Uterus (tissue), 4 donors: ENCODE data around the gene PCDHA13. TPM values are rescaled to one million over a fixed set of nuclear protein-coding genes. Genes with fewer than 3 reads are reported as not detected.
A peak's percentile ranks its signal among the peaks of the same experiment; 100 is the strongest.
"Not testable (repeated sequence)": the region's sequence is repeated elsewhere in the genome, so short reads cannot be mapped to it uniquely, and the experiment has no call there.

Source experiments
- DNase-seq, 2 donors: peaks; one replicate each; pipeline ENCODE4 v3.0.0-alpha.2; 2019 to 2020
- H3K27ac ChIP-seq, 2 donors: fragments of 200-600 bp; sonication (generic); 1 replicate in 1 of 2; 2 replicates in 1 of 2; pipeline ENCODE4 v1.5.1; 2016 to 2018
- H3K27me3 ChIP-seq, 2 donors: fragments of 200-600 bp; sonication (generic); one replicate each; pipeline ENCODE4 v1.5.1; 2018 to 2019; ENCODE audit warnings: control low read depth in 1 of 2
- H3K36me3 ChIP-seq, 2 donors: fragments of 200-600 bp; sonication (generic); one replicate each; pipeline ENCODE4 v1.5.1; 2019; ENCODE audit warnings: control low read depth in 1 of 2
- H3K4me1 ChIP-seq, 2 donors: fragments of 200-600 bp; sonication (generic); one replicate each; pipeline ENCODE4 v1.5.1; 2018 to 2019; ENCODE audit warnings: control low read depth in 1 of 2
- H3K4me3 ChIP-seq, 2 donors: fragments of 200-600 bp; sonication (generic); 1 replicate in 1 of 2; 2 replicates in 1 of 2; pipeline ENCODE4 v1.5.1; 2018 to 2019; ENCODE audit warnings: mild to moderate bottlenecking in 1 of 2
- H3K9me3 ChIP-seq, 2 donors: fragments of 200-600 bp; sonication (generic); one replicate each; pipeline ENCODE4 v1.5.1; 2019; ENCODE audit warnings: control low read depth in 1 of 2
- POLR2A ChIP-seq, 2 donors: fragments of 450-650 bp; IDR thresholded peaks; one replicate each; pipeline ENCODE4 v1.6.1; 2016; ENCODE audit warnings: antibody characterized with exemption in 2 of 2, mild to moderate bottlenecking in 1 of 2, moderate library complexity in 1 of 2
- intact Hi-C: fragments of 100-400 bp; cut with DNase I; formaldehyde crosslinking; loops from one replicate; pipeline ENCODE4 v1.15.1; 2023; ENCODE audit warnings: low total_unique reads
- total RNA-seq, 4 donors: library from RNA; depleted of rRNA in 3 of 4; stranded (reverse); fragments of >200 nt in 3 of 4; gene quantifications; one replicate each; pipeline versions ENCODE4 v1.1.0 to v1.2.4, GENCODE V29; 2014 to 2023
- TF ChIP-seq, protein P1 (sequence below), 4 experiments: fragments of 200-600 bp in 2 of 4; fragments of 450-650 bp in 2 of 4; sonication (generic) in 2 of 4; IDR thresholded peaks; one replicate each; pipeline ENCODE4 v1.5.1; 2016 to 2019; ENCODE audit warnings: antibody characterized with exemption in 4 of 4, mild to moderate bottlenecking in 2 of 4, moderate library complexity in 1 of 4
- donor health status: DM: yes; HTN: yes; CAD: no.

Gene PCDHA13, protein sequence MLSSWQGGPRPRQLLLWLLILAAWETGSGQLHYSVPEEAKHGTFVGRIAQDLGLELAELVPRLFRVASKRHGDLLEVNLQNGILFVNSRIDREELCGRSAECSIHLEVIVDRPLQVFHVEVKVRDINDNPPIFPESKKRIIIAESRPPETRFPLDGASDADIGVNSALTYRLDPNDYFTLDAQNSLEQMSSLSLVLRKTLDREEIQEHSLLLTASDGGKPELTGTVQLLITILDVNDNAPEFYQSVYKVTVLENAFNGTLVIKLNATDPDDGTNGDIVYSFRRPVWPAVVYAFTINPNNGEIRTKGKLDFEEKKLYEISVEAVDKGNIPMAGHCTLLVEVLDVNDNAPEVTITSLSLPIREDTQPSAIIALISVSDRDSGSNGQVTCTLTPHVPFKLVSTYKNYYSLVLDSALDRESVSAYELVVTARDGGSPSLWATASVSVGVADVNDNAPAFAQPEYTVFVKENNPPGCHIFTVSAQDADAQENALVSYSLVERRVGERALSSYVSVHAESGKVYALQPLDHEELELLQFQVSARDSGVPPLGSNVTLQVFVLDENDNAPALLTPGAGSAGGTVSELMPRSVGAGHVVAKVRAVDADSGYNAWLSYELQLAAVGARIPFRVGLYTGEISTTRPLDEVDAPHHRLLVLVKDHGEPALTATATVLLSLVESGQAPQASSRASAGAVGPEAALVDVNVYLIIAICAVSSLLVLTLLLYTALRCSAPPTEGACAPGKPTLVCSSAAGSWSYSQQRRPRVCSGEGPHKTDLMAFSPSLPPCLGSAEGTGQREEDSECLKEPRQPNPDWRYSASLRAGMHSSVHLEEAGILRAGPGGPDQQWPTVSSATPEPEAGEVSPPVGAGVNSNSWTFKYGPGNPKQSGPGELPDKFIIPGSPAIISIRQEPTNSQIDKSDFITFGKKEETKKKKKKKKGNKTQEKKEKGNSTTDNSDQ
- total RNA-seq, result 1 to 10 TPM in 2 of 4 donors, under 1 TPM in 1, not detected in 1; 0.70 to 2.8 (median 2.1) TPM

DNA sequence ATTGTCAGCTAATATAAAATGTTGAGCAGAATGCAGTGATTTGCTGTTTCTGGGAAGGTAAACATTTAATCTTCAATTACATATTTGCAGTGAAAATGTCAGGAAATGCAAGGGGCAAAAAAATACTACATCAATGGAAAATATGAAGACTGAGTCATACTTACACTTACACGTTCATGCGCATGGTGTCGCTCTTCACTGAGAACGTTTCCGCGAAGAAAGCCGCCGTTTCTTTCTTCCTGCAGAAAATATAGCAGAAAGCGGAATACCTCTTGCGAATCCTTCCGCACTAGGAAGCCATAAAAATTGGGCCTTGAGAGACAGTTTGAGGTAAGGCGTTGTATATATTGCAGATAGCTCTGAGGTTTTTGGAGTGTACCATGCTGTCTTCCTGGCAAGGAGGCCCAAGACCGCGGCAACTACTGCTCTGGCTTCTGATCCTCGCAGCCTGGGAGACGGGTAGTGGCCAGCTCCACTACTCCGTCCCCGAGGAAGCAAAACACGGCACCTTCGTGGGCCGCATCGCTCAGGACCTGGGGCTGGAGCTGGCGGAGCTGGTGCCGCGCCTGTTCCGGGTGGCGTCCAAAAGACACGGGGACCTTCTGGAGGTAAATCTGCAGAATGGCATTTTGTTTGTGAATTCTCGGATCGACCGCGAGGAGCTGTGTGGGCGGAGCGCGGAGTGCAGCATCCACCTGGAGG lies at the start of gene PCDHA13:
Gene PCDHA13 (plus strand): TSS at position 236 of the 702 bp plus-strand sequence. CDS start 145 bp downstream, at position 381.
- intact Hi-C loops, result no loop called here
- no peaks in the 10 kb centered on the region for H3K36me3 ChIP-seq
- peak in 1 of 2 donors; percentile 12 for DNase-seq
- H3K27me3 ChIP-seq, result no peaks in the 10 kb centered on the region
- peaks cover 0 to 15% of the 10 kb centered on the region in 2 donors for H3K9me3 ChIP-seq
- no peak for TF ChIP-seq POLR2A (IDR thresholded peaks at IDR 0.05)
- TF ChIP-seq, protein P1, sequence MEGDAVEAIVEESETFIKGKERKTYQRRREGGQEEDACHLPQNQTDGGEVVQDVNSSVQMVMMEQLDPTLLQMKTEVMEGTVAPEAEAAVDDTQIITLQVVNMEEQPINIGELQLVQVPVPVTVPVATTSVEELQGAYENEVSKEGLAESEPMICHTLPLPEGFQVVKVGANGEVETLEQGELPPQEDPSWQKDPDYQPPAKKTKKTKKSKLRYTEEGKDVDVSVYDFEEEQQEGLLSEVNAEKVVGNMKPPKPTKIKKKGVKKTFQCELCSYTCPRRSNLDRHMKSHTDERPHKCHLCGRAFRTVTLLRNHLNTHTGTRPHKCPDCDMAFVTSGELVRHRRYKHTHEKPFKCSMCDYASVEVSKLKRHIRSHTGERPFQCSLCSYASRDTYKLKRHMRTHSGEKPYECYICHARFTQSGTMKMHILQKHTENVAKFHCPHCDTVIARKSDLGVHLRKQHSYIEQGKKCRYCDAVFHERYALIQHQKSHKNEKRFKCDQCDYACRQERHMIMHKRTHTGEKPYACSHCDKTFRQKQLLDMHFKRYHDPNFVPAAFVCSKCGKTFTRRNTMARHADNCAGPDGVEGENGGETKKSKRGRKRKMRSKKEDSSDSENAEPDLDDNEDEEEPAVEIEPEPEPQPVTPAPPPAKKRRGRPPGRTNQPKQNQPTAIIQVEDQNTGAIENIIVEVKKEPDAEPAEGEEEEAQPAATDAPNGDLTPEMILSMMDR (IDR thresholded peaks at IDR 0.05), result peak; percentile 10 to 50 (median 18)
- H3K27ac ChIP-seq, result no peak within 1 kb of the TSS
- H3K4me1 ChIP-seq, result no peaks in the 10 kb centered on the region
- no peak within 1 kb of the TSS for H3K4me3 ChIP-seq

DNA sequence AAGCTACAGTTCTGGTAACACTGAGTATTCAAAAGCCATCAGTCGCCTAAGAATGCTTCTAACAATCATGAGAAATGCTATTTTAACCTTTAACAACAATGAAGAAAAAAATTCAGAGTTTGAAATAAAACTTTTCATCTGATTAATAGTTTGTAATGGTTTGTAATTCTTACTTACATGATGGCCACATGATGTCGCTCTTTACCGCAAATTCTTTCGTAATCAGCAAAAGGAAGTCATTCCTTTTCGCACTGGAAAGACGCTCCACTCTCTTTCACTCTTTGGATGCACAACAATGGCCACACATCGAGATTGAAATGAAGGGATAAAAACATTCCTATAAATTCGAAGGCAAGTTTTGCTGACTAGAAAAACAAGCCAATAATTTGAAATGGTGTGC lies 47.9 kb upstream of the PCDHA13 start, which contains the start of gene PCDHA7:
Gene PCDHA7 (plus strand): TSS at position 277 of the 400 bp plus-strand sequence. CDS start 115 bp downstream, at position 392.
- H3K9me3 ChIP-seq, result peaks cover 0 to 12% of the 10 kb centered on the region in 2 donors
- H3K36me3 ChIP-seq, result no peaks in the 10 kb centered on the region
- H3K4me3 ChIP-seq, result peak within 1 kb of the TSS in 1 of 2 donors; percentile 11
- TF ChIP-seq, protein P1 (IDR thresholded peaks at IDR 0.05), result peak in 1 of 4 experiments; percentile 15
- TF ChIP-seq POLR2A (IDR thresholded peaks at IDR 0.05), result no peak
- no peaks in the 10 kb centered on the region for H3K4me1 ChIP-seq
- intact Hi-C loops, result no loop called here
- no peak for DNase-seq
- H3K27me3 ChIP-seq, result peaks cover 0 to 3% of the 10 kb centered on the region in 2 donors
- no peak within 1 kb of the TSS for H3K27ac ChIP-seq

DNA sequence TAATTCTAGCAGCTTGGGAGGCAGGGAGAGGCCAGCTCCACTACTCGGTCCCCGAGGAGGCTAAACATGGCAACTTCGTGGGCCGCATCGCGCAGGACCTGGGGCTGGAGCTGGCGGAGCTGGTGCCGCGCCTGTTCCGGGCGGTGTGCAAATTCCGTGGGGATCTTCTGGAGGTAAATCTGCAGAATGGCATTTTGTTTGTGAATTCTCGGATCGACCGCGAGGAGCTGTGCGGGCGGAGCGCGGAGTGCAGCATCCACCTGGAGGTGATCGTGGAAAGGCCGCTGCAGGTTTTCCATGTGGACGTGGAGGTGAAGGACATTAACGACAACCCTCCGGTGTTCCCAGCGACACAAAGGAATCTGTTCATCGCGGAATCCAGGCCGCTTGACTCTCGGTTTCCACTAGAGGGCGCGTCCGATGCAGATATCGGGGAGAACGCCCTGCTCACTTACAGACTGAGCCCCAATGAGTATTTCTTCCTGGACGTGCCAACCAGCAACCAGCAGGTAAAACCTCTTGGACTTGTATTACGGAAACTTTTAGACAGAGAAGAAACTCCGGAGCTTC lies 47.4 kb upstream of the PCDHA13 start:
- not testable (repeated sequence) for H3K27ac ChIP-seq
- H3K4me3 ChIP-seq, result peak overlapping the region in 1 of 2 donors; percentile 11

DNA sequence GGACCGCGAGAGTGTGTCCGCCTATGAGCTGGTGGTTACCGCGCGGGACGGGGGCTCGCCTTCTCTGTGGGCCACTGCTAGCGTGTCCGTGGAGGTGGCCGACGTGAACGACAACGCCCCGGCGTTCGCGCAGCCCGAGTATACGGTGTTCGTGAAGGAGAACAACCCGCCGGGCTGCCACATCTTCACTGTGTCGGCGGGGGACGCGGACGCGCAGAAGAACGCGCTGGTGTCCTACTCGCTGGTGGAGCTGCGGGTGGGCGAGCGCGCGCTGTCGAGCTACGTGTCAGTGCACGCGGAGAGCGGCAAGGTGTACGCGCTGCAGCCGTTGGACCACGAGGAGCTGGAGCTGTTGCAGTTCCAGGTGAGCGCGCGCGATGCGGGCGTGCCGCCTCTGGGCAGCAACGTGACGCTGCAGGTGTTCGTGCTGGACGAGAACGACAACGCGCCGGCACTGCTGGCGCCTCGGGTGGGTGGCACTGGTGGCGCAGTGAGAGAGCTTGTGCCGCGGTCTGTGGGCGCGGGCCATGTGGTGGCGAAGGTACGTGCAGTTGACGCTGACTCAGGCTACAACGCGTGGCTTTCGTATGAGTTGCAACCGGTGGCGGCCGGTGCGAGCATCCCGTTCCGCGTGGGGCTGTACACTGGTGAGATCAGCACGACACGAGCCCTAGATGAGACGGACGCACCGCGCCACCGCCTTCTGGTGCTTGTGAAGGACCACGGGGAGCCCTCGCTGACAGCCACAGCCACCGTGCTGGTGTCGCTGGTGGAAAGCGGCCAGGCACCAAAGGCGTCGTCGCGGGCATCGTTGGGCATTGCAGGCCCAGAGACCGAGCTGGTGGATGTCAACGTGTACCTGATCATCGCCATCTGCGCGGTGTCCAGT lies 46.1 kb upstream of the PCDHA13 start:
- no peak overlapping the region for H3K4me3 ChIP-seq
- no peaks in the 10 kb centered on the region for H3K4me1 ChIP-seq
- peaks cover 0 to 3% of the 10 kb centered on the region in 2 donors for H3K27me3 ChIP-seq
- H3K27ac ChIP-seq, result no peak overlapping the region
- TF ChIP-seq, protein P1 (IDR thresholded peaks at IDR 0.05), result no peak
- TF ChIP-seq POLR2A (IDR thresholded peaks at IDR 0.05), result no peak
- peaks cover 0 to 9% of the 10 kb centered on the region in 2 donors for H3K9me3 ChIP-seq
- intact Hi-C loops, result no loop called here
- H3K36me3 ChIP-seq, result no peaks in the 10 kb centered on the region
- DNase-seq, result no peak

More for the DNA sequence above, 47.4 kb upstream of the PCDHA13 start:
- H3K4me1 ChIP-seq, DNase-seq, H3K36me3 ChIP-seq, H3K27me3 ChIP-seq, intact Hi-C loops: not testable (repeated sequence)
- peaks cover 0 to 12% of the 10 kb centered on the region in 2 donors for H3K9me3 ChIP-seq
